Kidney capillary endothelial cell (primary cell): ENCODE results near the gene INHA.

ENCODE experiments used
- DNase-seq: peaks from one replicate; pipeline ENCODE4 v3.0.0-alpha.2; 2018; ENCODE audit warnings: low spot score

Gene INHA

GRCh38 chr2:219612577-219613286 lies 40.6 kb downstream of the INHA start:
- DNase-seq: no peak

- no peak for DNase-seq
Observed at GRCh38 chr2:219613461-219614070, 41.5 kb downstream of the INHA start.

DNA sequence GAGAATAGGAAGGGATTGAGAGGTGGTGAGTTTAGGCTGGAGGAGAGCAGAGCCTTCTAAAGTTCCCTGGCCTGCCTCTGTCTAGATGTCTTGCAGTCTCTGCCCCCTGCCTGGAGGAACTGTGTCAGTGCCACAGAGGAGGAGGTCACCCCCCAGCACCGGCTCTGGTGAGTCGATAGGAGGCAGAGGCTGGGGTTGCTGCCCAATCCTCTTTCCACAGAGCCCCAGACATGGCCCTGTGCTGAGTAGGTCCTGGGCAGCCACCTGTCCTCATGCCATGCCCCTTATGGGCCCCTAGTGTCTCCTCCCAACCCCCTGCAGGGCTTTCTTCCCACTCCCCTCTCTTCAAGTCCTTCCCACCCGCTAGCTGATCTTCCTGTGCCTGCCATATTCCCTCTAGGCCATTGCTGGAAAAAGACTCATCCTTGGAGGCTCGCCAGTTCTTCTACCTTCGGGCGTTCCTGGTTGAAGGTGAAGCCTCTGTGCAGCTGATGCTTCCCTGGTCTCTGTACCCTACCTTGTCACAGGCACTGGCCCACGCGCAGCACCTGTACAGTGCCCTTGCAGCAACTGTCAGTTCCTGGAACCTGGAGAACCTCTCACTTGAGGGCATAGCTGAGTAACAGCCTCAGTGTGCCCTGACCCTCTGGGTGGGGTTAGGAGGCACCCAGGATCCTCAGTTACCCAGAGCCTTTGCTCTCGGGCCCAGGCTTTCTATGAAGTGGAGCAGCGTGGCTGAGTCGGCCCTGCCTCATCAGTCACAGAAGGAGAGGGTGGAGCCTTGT lies 42.2 kb downstream of the INHA start:
- no peak for DNase-seq

DNA sequence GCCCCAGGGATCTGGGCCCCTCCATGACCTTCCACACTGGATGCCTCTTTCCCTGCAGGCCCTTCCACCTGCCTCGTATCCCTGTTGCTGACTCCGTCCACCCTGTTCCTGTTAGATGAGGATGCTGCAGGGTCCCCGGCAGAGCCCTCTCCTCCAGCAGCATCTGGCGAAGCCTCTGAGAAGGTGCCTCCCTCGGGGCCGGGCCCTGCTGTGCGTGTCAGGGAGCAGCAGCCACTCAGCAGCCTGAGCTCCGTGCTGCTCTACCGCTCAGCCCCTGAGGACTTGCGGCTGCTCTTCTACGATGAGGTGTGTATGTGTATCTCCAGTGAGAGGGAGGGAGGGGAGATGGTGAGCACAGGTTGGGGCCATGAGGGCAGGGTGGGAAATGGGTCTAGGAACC lies 42.9 kb downstream of the INHA start:
- DNase-seq: no peak

DNA sequence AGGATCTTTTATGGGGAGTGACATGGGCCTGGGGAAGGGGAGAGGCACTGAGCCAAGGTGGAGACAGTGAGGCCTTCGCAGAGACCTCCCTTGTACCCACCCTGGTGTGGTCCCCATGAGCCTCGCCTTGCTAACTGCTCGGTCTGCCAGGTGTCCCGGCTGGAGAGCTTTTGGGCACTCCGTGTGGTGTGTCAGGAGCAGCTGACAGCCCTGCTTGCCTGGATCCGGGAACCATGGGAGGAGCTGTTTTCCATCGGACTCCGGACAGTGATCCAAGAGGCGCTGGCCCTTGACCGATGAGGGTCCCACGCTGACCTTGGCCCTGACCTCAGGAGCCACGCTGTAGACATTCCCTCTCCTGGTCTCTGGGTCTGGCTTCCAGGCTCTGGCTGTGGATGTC lies 43.8 kb downstream of the INHA start:
- no peak for DNase-seq

DNA sequence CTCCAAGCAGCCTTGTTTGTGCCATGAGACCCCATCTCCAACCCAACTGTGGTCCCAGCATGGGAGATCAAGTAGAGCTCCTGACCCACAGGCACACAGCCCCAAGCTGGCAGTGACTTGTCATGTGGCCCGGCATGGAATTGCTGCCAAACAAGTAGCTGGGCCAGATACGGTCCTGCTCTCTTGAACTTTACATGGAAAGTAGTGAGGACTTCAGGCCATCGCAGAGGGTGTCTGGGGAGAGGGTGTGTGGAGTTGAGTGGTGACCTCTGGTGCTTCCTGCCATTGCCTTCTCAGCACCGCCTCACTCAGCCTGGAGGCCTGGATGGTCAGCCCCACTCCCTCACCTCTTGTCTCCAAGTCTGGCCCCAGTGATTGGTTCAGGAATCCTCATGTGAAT lies 44.4 kb downstream of the INHA start:
- DNase-seq: no peak

- DNase-seq: no peak
Observed at GRCh38 chr2:219618733-219619122, 46.6 kb downstream of the INHA start.

DNA sequence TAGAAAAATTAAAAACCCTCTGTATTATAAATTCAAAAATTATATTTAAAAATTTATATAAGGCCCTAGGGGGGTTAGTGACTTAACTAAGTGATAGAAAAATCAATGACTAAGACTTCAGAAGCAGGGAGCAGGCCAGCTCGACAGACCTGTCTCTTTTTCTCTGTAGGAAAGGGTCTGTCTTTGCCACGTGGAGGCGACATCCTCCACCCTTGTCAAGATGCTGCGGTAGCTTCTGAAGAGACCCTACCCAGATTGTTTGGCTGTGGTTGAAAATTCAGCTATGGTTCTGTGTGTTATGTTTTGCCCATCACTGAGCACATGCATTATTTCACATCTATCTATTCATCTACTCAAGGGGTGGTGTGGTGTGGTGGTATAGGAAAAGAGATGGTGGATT lies 47.1 kb downstream of the INHA start:
- no peak for DNase-seq

DNA sequence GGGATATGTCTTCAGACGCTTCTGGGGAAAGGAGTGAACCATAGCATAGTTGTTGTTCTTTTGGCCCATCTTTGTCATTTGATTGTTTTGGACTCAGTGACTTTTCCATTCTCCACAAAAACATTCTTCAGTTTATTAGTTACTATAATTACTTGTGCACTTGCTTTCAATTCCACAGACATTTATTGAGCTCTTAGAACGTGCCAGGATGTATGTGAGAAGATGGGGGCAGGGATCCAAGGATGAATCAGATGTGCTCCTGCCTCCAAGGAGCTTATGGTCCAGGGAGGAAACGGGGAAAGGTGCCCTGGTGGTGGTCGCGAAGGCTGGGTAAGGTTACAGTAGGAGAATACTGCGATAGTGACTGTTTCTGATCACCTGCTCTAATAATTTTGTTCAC lies 48.4 kb downstream of the INHA start:
- DNase-seq: no peak

- DNase-seq: no peak
Observed at GRCh38 chr2:219621935-219622334, 49.8 kb downstream of the INHA start.

DNA sequence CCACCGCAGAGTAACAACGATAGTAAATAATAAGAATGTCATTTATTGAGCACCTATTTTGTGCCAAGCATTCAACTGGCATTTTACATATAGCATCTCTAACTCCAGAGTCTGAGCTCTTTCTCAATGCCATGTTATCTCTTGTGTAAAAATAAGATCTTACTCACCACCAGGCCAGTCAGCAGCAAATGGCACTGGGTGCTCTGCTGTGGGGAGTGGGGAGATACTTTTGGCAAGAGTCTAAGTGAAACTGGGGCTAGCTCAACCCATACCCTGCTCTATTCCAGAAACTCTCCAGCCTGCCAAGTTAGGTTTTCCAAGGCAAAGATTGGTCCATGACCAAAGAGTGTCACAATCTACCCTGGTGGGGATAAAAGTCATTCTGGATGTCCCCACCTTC lies 50.4 kb downstream of the INHA start:
- no peak for DNase-seq

GRCh38 chr2:219624565-219624964 lies 52.5 kb downstream of the INHA start:
- no peak for DNase-seq

GRCh38 chr2:219625179-219625578 lies 53.1 kb downstream of the INHA start:
- DNase-seq: no peak
